GM12878 (cell line): Measurements from ENCODE around the gene TMEM63C. TPM values are rescaled to one million over a fixed set of nuclear protein-coding genes. Genes with fewer than 3 reads are reported as not detected.

Experiments
- ATAC-seq: fragments of 200-7000 bp; cut with Tn5 transposase; 3 replicates; pipeline ENCODE4 v1.9.1; 2020; ENCODE audit warnings: mild to moderate bottlenecking, moderate library complexity
- BruUV-seq: library from RNA; stranded (reverse); fragments of 400-500 nt; replicated peaks from 2 replicates; lab custom pipeline; 2021; lab: Mats Ljungman, UMichigan
- CTCF ChIA-PET: fragments of 300-600 bp; sonication (Branson Sonifier 250); formaldehyde crosslinking; extraction: SDS; loops from one replicate; lab custom pipeline; 2021; ENCODE audit warnings: inconsistent platforms; lab: Yijun Ruan, JAX
- POLR2A ChIA-PET: fragments of 350-600 bp; formaldehyde crosslinking; extraction: SDS; loops from one replicate; lab custom pipeline; 2021; ENCODE audit warnings: inconsistent platforms; lab: Charles Lee
- RAD21 ChIA-PET: fragments of 300-600 bp; sonication (Branson Sonifier 250); formaldehyde crosslinking; loops from one replicate; lab custom pipeline; 2023; ENCODE audit warnings: antibody characterized with exemption; ENCODE audit not compliant: unreplicated experiment; lab: Charles Lee
- SMC1A ChIA-PET: fragments of 300-600 bp; sonication (Branson Sonifier 250); formaldehyde crosslinking; loops from one replicate; lab custom pipeline; 2023; ENCODE audit not compliant: unreplicated experiment, uncharacterized antibody; lab: Charles Lee
- DNase-seq: peaks from one replicate; pipeline ENCODE4 v3.0.0-alpha.2; 2011; ENCODE audit warnings: low read depth, low spot score
- FAIRE-seq: peaks from 3 replicates; lab custom pipeline; 2011; peaks lifted over from hg19 to GRCh38; lab: Jason Lieb, UNC
- H2AFZ ChIP-seq: 2 replicates; pipeline ENCODE4 v1.6.0; 2011; ENCODE audit warnings: low read depth, low read length, control low read depth; ENCODE audit not compliant: control insufficient read depth
- H3K27ac ChIP-seq: 2 replicates; pipeline ENCODE4 v1.5.1; 2011; ENCODE audit warnings: control low read depth; ENCODE audit not compliant: control insufficient read depth, insufficient read depth
- H3K27me3 ChIP-seq, 2 experiments: replicated peaks in 1 of 2; 2 replicates each; pipeline versions ENCODE4 v1.6.0 to v1.6.1; 2011; ENCODE audit warnings: low read length in 1 of 2; ENCODE audit not compliant: control insufficient read depth in 2 of 2, insufficient read depth in 2 of 2
- H3K36me3 ChIP-seq, 2 experiments: 2 replicates each; pipeline ENCODE4 v1.5.1; 2011; ENCODE audit warnings: low read length in 1 of 2; ENCODE audit not compliant: control insufficient read depth in 2 of 2, insufficient read depth in 2 of 2
- H3K4me1 ChIP-seq: 2 replicates; pipeline ENCODE4 v1.6.1; 2011; ENCODE audit warnings: mild to moderate bottlenecking, low read length, moderate library complexity, mixed read lengths; ENCODE audit not compliant: control insufficient read depth, insufficient read depth
- H3K4me2 ChIP-seq: 2 replicates; pipeline ENCODE4 v1.6.0; 2011; ENCODE audit warnings: control low read depth; ENCODE audit not compliant: control insufficient read depth, insufficient read depth
- H3K4me3 ChIP-seq: fragments of 200-600 bp; sonication (generic); 2 replicates; pipeline ENCODE4 v1.5.1; 2016
- H3K79me2 ChIP-seq: 2 replicates; pipeline ENCODE4 v1.6.0; 2011; ENCODE audit warnings: low read length; ENCODE audit not compliant: control insufficient read depth, insufficient read depth
- H3K9ac ChIP-seq: 2 replicates; pipeline ENCODE4 v1.8.0; 2011; ENCODE audit warnings: low read length, control low read depth, mixed read lengths; ENCODE audit not compliant: control insufficient read depth, insufficient read depth
- H3K9me3 ChIP-seq: replicated peaks from 3 replicates; pipeline ENCODE4 v1.5.1; 2011; ENCODE audit warnings: mild to moderate bottlenecking, low read length; ENCODE audit not compliant: control insufficient read depth, insufficient read depth
- H4K20me1 ChIP-seq: 2 replicates; pipeline ENCODE4 v1.6.0; 2011; ENCODE audit not compliant: control insufficient read depth, insufficient read depth
- CHD1 ChIP-seq: IDR thresholded peaks from 2 replicates; pipeline ENCODE4 v1.6.1; 2012; ENCODE audit warnings: low read depth, low read length, improper control_type of control experiment
- EP300 ChIP-seq, 2 experiments: fragments of 150-350 bp in 1 of 2; IDR thresholded peaks; 2 replicates each; pipeline ENCODE4 v1.6.1; 2011 to 2012; ENCODE audit warnings: low read depth in 2 of 2, low read length in 2 of 2, borderline replicate concordance in 1 of 2, improper control_type of control experiment in 1 of 2, inconsistent platforms in 1 of 2; ENCODE audit not compliant: control insufficient read depth in 1 of 2
- NR2F1 ChIP-seq: fragments of 450-650 bp; conservative IDR thresholded peaks from 2 replicates; pipeline ENCODE4 v1.6.1; 2017; ENCODE audit warnings: mild to moderate bottlenecking
- RCOR1 ChIP-seq: conservative IDR thresholded peaks from 2 replicates; pipeline ENCODE4 v1.6.1; 2012; ENCODE audit warnings: low read depth, low read length, improper control_type of control experiment
- STAT3 ChIP-seq: IDR thresholded peaks from 2 replicates; pipeline ENCODE4 v1.6.1; 2011; ENCODE audit warnings: low read depth, low read length, improper control_type of control experiment
- SUZ12 ChIP-seq: fragments of 200-600 bp; sonication (generic); IDR thresholded peaks from one replicate; pipeline ENCODE4 v1.6.1; 2018; ENCODE audit warnings: antibody characterized with exemption, mild to moderate bottlenecking; ENCODE audit not compliant: unreplicated experiment
- TARDBP ChIP-seq: IDR thresholded peaks from 2 replicates; pipeline ENCODE4 v1.6.1; 2016; ENCODE audit warnings: borderline replicate concordance
- WGBS: methylation state at CpG from one replicate; pipeline ENCODE4 v1.1.6; 2016; ENCODE audit warnings: low lambda C conversion rate; ENCODE audit not compliant: insufficient replicate concordance, insufficient coverage; ENCODE audit errors: missing lambda C conversion rate; 5-methylcytosine and 5-hydroxymethylcytosine counted together
- in situ Hi-C: fragments of 300-500 bp; cut with MboI; formaldehyde crosslinking; loops from 9 replicates; pipeline ENCODE4 v1.14.3; 2018; ENCODE audit warnings: mixed read lengths
- intact Hi-C: fragments of 100-400 bp; cut with micrococcal nuclease; formaldehyde crosslinking; loops from one replicate; pipeline ENCODE4 v1.14.2; 2022; ENCODE audit not compliant: unreplicated experiment
- polyA plus RNA-seq, 11 experiments: library from polyadenylated mRNA; depleted of rRNA in 4 of 11; unstranded in 6 of 11; stranded (reverse) in 5 of 11; fragments of >200 nt; fragmentation: Nextera tagmentation in 4 of 11; fragmentation: Illumina TruSeq in 1 of 11; extraction: Ambion mirVana in 4 of 11; extraction: Trizol in 1 of 11; gene quantifications; 1 replicate in 1 of 11; 2 replicates in 10 of 11; pipeline versions ENCODE4 v1.2.1 to v1.2.3, GENCODE V29; 2011 to 2016; ENCODE audit warnings: inconsistent platforms in 2 of 11, missing spikeins in 2 of 11, low read depth in 1 of 11
- total RNA-seq, 4 experiments: library from RNA; depleted of rRNA in 3 of 4; stranded (reverse); fragments of >200 nt in 3 of 4; fragmentation: Illumina TruSeq in 1 of 4; extraction: Trizol in 1 of 4; gene quantifications; 2 replicates each; pipeline versions ENCODE4 v1.2.1 to v1.2.3, GENCODE V29; 2013 to 2021
- TF ChIP-seq, protein P1 (sequence below): fragments of 450-650 bp; IDR thresholded peaks from 2 replicates; pipeline ENCODE4 v1.6.1; 2018; ENCODE audit warnings: borderline replicate concordance, mild to moderate bottlenecking; ENCODE audit not compliant: partially characterized antibody
- TF ChIP-seq, protein P2 (sequence below): fragments of 450-650 bp; formaldehyde crosslinking; IDR thresholded peaks from 2 replicates; pipeline ENCODE4 v1.5.0; 2022; ENCODE audit warnings: mild to moderate bottlenecking, missing genetic modification characterization
- TF ChIP-seq, protein P3 (sequence below): fragments of 450-650 bp; conservative IDR thresholded peaks from 2 replicates; pipeline ENCODE4 v1.6.1; 2017; ENCODE audit warnings: mild to moderate bottlenecking, moderate library complexity
- TF ChIP-seq, protein P4 (sequence below): fragments of 450-650 bp; IDR thresholded peaks from 2 replicates; pipeline ENCODE4 v1.6.1; 2017; ENCODE audit warnings: mild to moderate bottlenecking, moderate library complexity

The TMEM63C gene
- total and polyA plus RNA-seq, 10 of the 15 experiments (the other 5 are each of a cell fraction or from before 2014, with no cell fraction given) = 0.06 to 1.3 (median 0.39) TPM; not detected in 4

DNA sequence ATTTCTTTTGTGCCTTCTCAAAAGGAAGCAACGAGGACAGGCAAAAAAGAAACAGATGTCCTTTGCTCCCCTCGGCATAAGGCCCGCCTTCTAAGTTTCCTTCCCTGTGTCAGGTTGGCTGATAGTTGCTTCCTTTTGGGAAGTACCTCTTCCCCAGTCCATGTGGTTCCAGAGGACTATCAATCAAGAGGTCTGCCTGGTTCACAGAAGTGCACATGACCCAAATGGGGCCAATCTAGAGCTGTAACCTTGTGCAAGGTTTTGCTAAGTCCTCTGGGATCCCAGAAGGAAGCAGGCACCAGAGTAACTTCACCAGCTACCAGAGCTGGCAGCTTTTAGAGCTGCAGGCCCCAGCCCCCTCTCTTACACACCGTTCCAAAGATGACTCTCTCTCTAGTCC, 42.6 kb downstream of the TMEM63C start:
- TF ChIP-seq STAT3 (no peak), TARDBP (no peak), SUZ12 (no peak), CHD1 (no peak), RCOR1 (no peak), EP300 (IDR thresholded peaks at IDR 0.05; ENCODE audit: borderline replicate concordance in 1 of 2, control insufficient read depth in 1 of 2, low read depth in 2 of 2, low read length in 2 of 2) (no peak), NR2F1 (no peak)
- TF ChIP-seq, protein P1, sequence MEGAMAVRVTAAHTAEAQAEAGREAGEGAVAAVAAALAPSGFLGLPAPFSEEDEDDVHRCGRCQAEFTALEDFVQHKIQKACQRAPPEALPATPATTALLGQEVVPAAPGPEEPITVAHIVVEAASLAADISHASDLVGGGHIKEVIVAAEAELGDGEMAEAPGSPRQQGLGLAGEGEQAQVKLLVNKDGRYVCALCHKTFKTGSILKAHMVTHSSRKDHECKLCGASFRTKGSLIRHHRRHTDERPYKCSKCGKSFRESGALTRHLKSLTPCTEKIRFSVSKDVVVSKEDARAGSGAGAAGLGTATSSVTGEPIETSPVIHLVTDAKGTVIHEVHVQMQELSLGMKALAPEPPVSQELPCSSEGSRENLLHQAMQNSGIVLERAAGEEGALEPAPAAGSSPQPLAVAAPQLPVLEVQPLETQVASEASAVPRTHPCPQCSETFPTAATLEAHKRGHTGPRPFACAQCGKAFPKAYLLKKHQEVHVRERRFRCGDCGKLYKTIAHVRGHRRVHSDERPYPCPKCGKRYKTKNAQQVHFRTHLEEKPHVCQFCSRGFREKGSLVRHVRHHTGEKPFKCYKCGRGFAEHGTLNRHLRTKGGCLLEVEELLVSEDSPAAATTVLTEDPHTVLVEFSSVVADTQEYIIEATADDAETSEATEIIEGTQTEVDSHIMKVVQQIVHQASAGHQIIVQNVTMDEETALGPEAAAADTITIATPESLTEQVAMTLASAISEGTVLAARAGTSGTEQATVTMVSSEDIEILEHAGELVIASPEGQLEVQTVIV = no peak
- TF ChIP-seq, protein P2, sequence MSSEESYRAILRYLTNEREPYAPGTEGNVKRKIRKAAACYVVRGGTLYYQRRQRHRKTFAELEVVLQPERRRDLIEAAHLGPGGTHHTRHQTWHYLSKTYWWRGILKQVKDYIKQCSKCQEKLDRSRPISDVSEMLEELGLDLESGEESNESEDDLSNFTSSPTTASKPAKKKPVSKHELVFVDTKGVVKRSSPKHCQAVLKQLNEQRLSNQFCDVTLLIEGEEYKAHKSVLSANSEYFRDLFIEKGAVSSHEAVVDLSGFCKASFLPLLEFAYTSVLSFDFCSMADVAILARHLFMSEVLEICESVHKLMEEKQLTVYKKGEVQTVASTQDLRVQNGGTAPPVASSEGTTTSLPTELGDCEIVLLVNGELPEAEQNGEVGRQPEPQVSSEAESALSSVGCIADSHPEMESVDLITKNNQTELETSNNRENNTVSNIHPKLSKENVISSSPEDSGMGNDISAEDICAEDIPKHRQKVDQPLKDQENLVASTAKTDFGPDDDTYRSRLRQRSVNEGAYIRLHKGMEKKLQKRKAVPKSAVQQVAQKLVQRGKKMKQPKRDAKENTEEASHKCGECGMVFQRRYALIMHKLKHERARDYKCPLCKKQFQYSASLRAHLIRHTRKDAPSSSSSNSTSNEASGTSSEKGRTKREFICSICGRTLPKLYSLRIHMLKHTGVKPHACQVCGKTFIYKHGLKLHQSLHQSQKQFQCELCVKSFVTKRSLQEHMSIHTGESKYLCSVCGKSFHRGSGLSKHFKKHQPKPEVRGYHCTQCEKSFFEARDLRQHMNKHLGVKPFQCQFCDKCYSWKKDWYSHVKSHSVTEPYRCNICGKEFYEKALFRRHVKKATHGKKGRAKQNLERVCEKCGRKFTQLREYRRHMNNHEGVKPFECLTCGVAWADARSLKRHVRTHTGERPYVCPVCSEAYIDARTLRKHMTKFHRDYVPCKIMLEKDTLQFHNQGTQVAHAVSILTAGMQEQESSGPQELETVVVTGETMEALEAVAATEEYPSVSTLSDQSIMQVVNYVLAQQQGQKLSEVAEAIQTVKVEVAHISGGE (CRISPR knock-in tag) = no peak
- TF ChIP-seq, protein P3, sequence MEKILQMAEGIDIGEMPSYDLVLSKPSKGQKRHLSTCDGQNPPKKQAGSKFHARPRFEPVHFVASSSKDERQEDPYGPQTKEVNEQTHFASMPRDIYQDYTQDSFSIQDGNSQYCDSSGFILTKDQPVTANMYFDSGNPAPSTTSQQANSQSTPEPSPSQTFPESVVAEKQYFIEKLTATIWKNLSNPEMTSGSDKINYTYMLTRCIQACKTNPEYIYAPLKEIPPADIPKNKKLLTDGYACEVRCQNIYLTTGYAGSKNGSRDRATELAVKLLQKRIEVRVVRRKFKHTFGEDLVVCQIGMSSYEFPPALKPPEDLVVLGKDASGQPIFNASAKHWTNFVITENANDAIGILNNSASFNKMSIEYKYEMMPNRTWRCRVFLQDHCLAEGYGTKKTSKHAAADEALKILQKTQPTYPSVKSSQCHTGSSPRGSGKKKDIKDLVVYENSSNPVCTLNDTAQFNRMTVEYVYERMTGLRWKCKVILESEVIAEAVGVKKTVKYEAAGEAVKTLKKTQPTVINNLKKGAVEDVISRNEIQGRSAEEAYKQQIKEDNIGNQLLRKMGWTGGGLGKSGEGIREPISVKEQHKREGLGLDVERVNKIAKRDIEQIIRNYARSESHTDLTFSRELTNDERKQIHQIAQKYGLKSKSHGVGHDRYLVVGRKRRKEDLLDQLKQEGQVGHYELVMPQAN = no peak
- TF ChIP-seq, protein P4, sequence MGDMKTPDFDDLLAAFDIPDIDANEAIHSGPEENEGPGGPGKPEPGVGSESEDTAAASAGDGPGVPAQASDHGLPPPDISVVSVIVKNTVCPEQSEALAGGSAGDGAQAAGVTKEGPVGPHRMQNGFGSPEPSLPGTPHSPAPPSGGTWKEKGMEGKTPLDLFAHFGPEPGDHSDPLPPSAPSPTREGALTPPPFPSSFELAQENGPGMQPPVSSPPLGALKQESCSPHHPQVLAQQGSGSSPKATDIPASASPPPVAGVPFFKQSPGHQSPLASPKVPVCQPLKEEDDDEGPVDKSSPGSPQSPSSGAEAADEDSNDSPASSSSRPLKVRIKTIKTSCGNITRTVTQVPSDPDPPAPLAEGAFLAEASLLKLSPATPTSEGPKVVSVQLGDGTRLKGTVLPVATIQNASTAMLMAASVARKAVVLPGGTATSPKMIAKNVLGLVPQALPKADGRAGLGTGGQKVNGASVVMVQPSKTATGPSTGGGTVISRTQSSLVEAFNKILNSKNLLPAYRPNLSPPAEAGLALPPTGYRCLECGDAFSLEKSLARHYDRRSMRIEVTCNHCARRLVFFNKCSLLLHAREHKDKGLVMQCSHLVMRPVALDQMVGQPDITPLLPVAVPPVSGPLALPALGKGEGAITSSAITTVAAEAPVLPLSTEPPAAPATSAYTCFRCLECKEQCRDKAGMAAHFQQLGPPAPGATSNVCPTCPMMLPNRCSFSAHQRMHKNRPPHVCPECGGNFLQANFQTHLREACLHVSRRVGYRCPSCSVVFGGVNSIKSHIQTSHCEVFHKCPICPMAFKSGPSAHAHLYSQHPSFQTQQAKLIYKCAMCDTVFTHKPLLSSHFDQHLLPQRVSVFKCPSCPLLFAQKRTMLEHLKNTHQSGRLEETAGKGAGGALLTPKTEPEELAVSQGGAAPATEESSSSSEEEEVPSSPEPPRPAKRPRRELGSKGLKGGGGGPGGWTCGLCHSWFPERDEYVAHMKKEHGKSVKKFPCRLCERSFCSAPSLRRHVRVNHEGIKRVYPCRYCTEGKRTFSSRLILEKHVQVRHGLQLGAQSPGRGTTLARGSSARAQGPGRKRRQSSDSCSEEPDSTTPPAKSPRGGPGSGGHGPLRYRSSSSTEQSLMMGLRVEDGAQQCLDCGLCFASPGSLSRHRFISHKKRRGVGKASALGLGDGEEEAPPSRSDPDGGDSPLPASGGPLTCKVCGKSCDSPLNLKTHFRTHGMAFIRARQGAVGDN = no peak
- TF ChIP-seq, all 136 proteins: peak for 0
- intact Hi-C loops = no loop called here
- ChIA-PET RAD21 (no interaction called here), CTCF (interaction anchor here (0.7 to 1.6 kb wide), 2 partner anchors 11 to 92 kb away, joined by 3 to 7 read pairs; no protein-coding TSS in a partner anchor), POLR2A (no interaction called here), SMC1A (no interaction called here)
- no peak for ATAC-seq
- no TSS peak for BruUV-seq
- Histone ChIP-seq H3K27me3 (no peaks in the 10 kb centered on the region), H3K9ac (no peak overlapping the region), H3K27ac (no peak overlapping the region), H4K20me1 (no peaks in the 10 kb centered on the region), H3K79me2 (no peaks in the 10 kb centered on the region), H3K4me3 (no peak overlapping the region), H2AFZ (no peak overlapping the region), H3K4me2 (no peak overlapping the region), H3K36me3 (no peaks in the 10 kb centered on the region), H3K9me3 (no peaks in the 10 kb centered on the region), H3K4me1 (no peaks in the 10 kb centered on the region)
- in situ Hi-C loops = no loop called here
- DNase-seq = no peak
- FAIRE-seq = no peak
- WGBS = 36% methylated on average over 4 of the region's 4 CpGs
